Prostate gland (tissue), 2 donors: ENCODE results near the gene NPIPB5.
"Not testable (repeated sequence)": the region's sequence is repeated elsewhere in the genome, so short reads cannot be mapped to it uniquely, and the experiment has no call there.

Experiments
- CTCF ChIP-seq, 4 experiments: fragments of 200-600 bp in 2 of 4; fragments of 450-650 bp in 2 of 4; sonication (generic) in 2 of 4; IDR thresholded peaks; 1 replicate in 3 of 4; 2 replicates in 1 of 4; pipeline ENCODE4 v1.5.1; 2016 to 2019; ENCODE audit warnings: antibody characterized with exemption in 4 of 4, mild to moderate bottlenecking in 2 of 4, moderate library complexity in 2 of 4
- POLR2A ChIP-seq: fragments of 450-650 bp; IDR thresholded peaks from one replicate; pipeline ENCODE4 v1.6.1; 2016; ENCODE audit warnings: antibody characterized with exemption, mild to moderate bottlenecking

- not testable (repeated sequence) for TF ChIP-seq CTCF (IDR thresholded peaks at IDR 0.05); POLR2A
These were observed 36.6 kb downstream of the NPIPB5 start for GRCh38 chr16:22547170-22547765.
